Psoas muscle (tissue), 8 donors: ENCODE measurements around the gene CHD9. TPM values are rescaled to one million over a fixed set of nuclear protein-coding genes. Genes with fewer than 3 reads are reported as not detected.

Source experiments
- ATAC-seq, 4 donors: fragments of 200-7000 bp; cut with Tn5 transposase; one replicate each; pipeline ENCODE4 v1.9.1; 2020; ENCODE audit warnings: moderate library complexity in 3 of 4, mild to moderate bottlenecking in 2 of 4
- DNase-seq, 2 donors: peaks; one replicate each; pipeline ENCODE4 v3.0.0-alpha.2; 2020
- H3K27ac ChIP-seq: fragments of 200-600 bp; one replicate; pipeline ENCODE4 v1.8.0; 2022
- H3K27me3 ChIP-seq, 3 donors: fragments of 200-600 bp in 1 of 3; one replicate each; pipeline versions ENCODE4 v1.6.1 to v1.8.0; 2013 to 2022; ENCODE audit warnings: low read length in 2 of 3, mild to moderate bottlenecking in 2 of 3, moderate library complexity in 1 of 3; ENCODE audit not compliant: insufficient read depth in 3 of 3
- H3K36me3 ChIP-seq, 2 donors: fragments of 200-600 bp in 1 of 2; one replicate each; pipeline versions ENCODE4 v1.6.1 to v1.8.0; 2013 to 2022; ENCODE audit warnings: low read depth in 1 of 2, mild to moderate bottlenecking in 1 of 2, moderate library complexity in 1 of 2; ENCODE audit not compliant: insufficient read depth in 1 of 2
- H3K4me1 ChIP-seq: fragments of 200-600 bp; one replicate; pipeline ENCODE4 v1.8.0; 2022
- H3K4me3 ChIP-seq: fragments of 200-600 bp; one replicate; pipeline ENCODE4 v1.8.0; 2022; ENCODE audit warnings: mild to moderate bottlenecking
- H3K9me3 ChIP-seq: fragments of 200-600 bp; one replicate; pipeline ENCODE4 v1.8.0; 2022
- CTCF ChIP-seq: fragments of 200-600 bp; IDR thresholded peaks from one replicate; pipeline ENCODE4 v1.8.0; 2022; ENCODE audit warnings: antibody characterized with exemption
- WGBS, 3 donors: extraction: QIAGEN DNeasy Blood & Tissue Kit; methylation state at CpG; one replicate each; pipeline versions ENCODE4 v1.1.6 to v1.1.7; 2013; 5-methylcytosine and 5-hydroxymethylcytosine counted together
- intact Hi-C, 2 donors: fragments of 100-400 bp; cut with DNase I; formaldehyde crosslinking; loops; one replicate each; pipeline versions ENCODE4 v1.11.0 to v1.14.2; 2022
- polyA plus RNA-seq, 3 donors: library from polyadenylated mRNA; stranded (reverse); fragments of 200-250 nt; gene quantifications; one replicate each; pipeline ENCODE4 v1.2.3, GENCODE V29; 2013
- total RNA-seq, 4 donors: library from RNA; stranded (reverse); fragmentation: NEBNext Ultra II Directional in 2 of 4; extraction: Animal tissue kit (Norgen Biotek cat#: 25700) in 2 of 4; gene quantifications; one replicate each; pipeline versions ENCODE4 v1.2.1 to v1.2.4, GENCODE V29; 2021 to 2023
- donor health status: healthy with polysubstance abuse.
- donor health status: DM: no; HTN: no; CAD: no; lungs with moderate emphysema.
- donor health status: Bipolar disorder and iron deficiency.
- donor health status: healthy.
- donor health status: DM: yes; HTN: yes; CAD: no.
- donor health status: DM: no; HTN: no; CAD: no.
- donor health status: DM: no; HTN: no; CAD: no.
- donor health status: DM: yes; HTN: yes; CAD: no.

Gene CHD9
- total and polyA plus RNA-seq, 7 donors: 5.8 to 47.9 (median 36.4) TPM

GRCh38 chr16:53212893-53213223 is 158.1 kb downstream of the CHD9 start:
- H3K36me3 ChIP-seq: no peaks in the 10 kb centered on the region
- peak overlapping the region; percentile 47 for H3K27ac ChIP-seq
- TF ChIP-seq CTCF: no peak
- H3K27me3 ChIP-seq: no peaks in the 10 kb centered on the region
- H3K4me1 ChIP-seq: peaks cover 72% of the 10 kb centered on the region
- H3K4me3 ChIP-seq: no peak overlapping the region
- ATAC-seq (peak in 1 of 4 donors; percentile 25), DNase-seq (no peak)
- intact Hi-C loops: no loop called here
- H3K9me3 ChIP-seq: no peaks in the 10 kb centered on the region

- no peak for ATAC-seq
- Histone ChIP-seq H3K36me3 (no peaks in the 10 kb centered on the region), H3K9me3 (no peaks in the 10 kb centered on the region), H3K27ac (peak overlapping the region; percentile 12), H3K4me3 (no peak overlapping the region), H3K27me3 (no peaks in the 10 kb centered on the region), H3K4me1 (peaks cover 72% of the 10 kb centered on the region)
- TF ChIP-seq CTCF: no peak
- intact Hi-C loops: no loop called here
- DNase-seq: no peak
- WGBS, 3 donors: 14 to 31% (median 19%) methylated on average over 2 of the region's 2 CpGs
These were observed 158.8 kb downstream of the CHD9 start for GRCh38 chr16:53213542-53213941.

GRCh38 chr16:53216798-53217197 is 162.0 kb downstream of the CHD9 start:
- intact Hi-C loops: no loop called here
- WGBS, 3 donors: 32 to 36% (median 35%) methylated on average over 2 of the region's 2 CpGs

GRCh38 chr16:53219371-53219770 is 164.6 kb downstream of the CHD9 start:
- no peak for DNase-seq
- intact Hi-C loops: no loop called here
- Histone ChIP-seq H3K36me3 (peaks cover 0 to 16% of the 10 kb centered on the region in 2 donors), H3K4me1 (peaks cover 53% of the 10 kb centered on the region), H3K27me3 (no peaks in the 10 kb centered on the region), H3K9me3 (no peaks in the 10 kb centered on the region), H3K4me3 (no peak overlapping the region), H3K27ac (peak overlapping the region; percentile 71)
- TF ChIP-seq CTCF: no peak
- WGBS, 3 donors: 58 to 69% (median 62%) methylated on average over 4 of the region's 4 CpGs
- peak in 1 of 4 donors; percentile 8 for ATAC-seq

More at GRCh38 chr16:53216798-53217197, 162.0 kb downstream of the CHD9 start:
- Histone ChIP-seq H3K4me1 (peaks cover 71% of the 10 kb centered on the region), H3K36me3 (no peaks in the 10 kb centered on the region), H3K9me3 (no peaks in the 10 kb centered on the region), H3K27me3 (no peaks in the 10 kb centered on the region), H3K4me3 (no peak overlapping the region), H3K27ac (peak overlapping the region; percentile 30)
- TF ChIP-seq CTCF: no peak
- ATAC-seq (no peak), DNase-seq (no peak)

- peak in 3 of 4 donors; percentile 20 to 36 (median 26) for ATAC-seq
- Histone ChIP-seq H3K27me3 (no peaks in the 10 kb centered on the region), H3K4me1 (peaks cover 59% of the 10 kb centered on the region)
These were observed 165.1 kb downstream of the CHD9 start for GRCh38 chr16:53219795-53220454.

More at GRCh38 chr16:53219795-53220454, 165.1 kb downstream of the CHD9 start:
- H3K27ac ChIP-seq: peak overlapping the region; percentile 71
- no peak for TF ChIP-seq CTCF
- no peak overlapping the region for H3K4me3 ChIP-seq
- WGBS, 3 donors: 18 to 47% (median 40%) methylated on average over 2 of the region's 2 CpGs
- intact Hi-C loops: no loop called here
- H3K9me3 ChIP-seq: no peaks in the 10 kb centered on the region
- no peak for DNase-seq
- H3K36me3 ChIP-seq: peaks cover 0 to 16% of the 10 kb centered on the region in 2 donors
